IMR-90 (cell line): ENCODE measurements around the gene CRY2. TPM values are rescaled to one million over a fixed set of nuclear protein-coding genes. Genes with fewer than 3 reads are reported as not detected.

Source experiments
- polyA plus RNA-seq, 3 experiments: library from polyadenylated mRNA; depleted of rRNA; stranded (reverse); fragments of >200 nt; gene quantifications; 2 replicates each; pipeline ENCODE4 v1.2.3, GENCODE V29; 2012; ENCODE audit warnings: low replicate concordance in 1 of 3
- total RNA-seq: library from RNA; depleted of rRNA; stranded (reverse); fragments of >200 nt; gene quantifications from 2 replicates; pipeline ENCODE4 v1.2.3, GENCODE V29; 2012
- TF ChIP-seq, protein P1 (sequence below): conservative IDR thresholded peaks from 2 replicates; pipeline ENCODE4 v1.5.1; 2012; ENCODE audit warnings: mild to moderate bottlenecking, low read depth, low read length, improper control_type of control experiment

The CRY2 gene
- total and polyA plus RNA-seq, 2 of the 4 experiments (the other 2 are of a cell fraction), result 12.2 to 13.1 TPM

DNA sequence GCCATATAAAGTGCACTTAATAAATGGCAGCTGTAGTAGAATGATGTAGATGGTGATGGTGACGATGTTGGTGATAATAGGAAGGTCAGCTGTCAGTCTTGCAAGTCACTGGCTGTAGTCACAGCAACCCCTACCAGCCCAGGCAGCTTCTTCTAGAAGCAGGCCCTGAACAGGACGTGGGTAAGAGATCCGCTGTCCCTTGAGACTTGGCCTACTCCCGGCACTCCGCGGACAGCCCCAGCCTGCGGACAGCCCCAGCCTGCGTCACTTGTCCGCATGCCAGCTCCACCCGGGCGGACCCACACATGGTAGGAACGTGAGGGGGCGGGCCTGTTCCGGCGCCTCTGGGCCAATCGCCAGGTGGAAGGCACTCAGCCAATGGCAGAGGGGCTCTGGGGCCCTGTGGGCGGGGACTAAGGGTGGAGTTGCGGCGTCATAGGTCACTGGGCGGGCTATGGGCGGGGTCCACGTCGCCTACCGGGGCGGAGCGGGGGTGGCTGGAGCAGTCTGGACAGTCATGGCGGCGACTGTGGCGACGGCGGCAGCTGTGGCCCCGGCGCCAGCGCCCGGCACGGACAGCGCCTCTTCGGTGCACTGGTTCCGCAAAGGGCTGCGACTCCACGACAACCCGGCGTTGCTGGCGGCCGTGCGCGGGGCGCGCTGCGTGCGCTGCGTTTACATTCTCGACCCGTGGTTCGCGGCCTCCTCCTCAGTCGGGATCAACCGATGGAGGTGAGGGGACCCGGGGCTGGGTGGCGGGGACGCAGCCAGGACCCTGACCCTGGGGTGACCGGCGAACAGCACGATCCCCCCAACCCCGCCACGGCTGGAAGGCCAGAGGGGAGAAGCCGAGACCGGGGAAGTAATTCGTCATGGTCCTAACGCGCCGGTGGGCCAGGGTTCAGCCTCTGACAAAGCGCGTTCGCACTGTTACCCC is at the start of gene CRY2 (continued):
- TF ChIP-seq, protein P1, sequence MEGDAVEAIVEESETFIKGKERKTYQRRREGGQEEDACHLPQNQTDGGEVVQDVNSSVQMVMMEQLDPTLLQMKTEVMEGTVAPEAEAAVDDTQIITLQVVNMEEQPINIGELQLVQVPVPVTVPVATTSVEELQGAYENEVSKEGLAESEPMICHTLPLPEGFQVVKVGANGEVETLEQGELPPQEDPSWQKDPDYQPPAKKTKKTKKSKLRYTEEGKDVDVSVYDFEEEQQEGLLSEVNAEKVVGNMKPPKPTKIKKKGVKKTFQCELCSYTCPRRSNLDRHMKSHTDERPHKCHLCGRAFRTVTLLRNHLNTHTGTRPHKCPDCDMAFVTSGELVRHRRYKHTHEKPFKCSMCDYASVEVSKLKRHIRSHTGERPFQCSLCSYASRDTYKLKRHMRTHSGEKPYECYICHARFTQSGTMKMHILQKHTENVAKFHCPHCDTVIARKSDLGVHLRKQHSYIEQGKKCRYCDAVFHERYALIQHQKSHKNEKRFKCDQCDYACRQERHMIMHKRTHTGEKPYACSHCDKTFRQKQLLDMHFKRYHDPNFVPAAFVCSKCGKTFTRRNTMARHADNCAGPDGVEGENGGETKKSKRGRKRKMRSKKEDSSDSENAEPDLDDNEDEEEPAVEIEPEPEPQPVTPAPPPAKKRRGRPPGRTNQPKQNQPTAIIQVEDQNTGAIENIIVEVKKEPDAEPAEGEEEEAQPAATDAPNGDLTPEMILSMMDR, result no peak
